OCI-LY3 (cell line): Measurements from ENCODE around the gene RNU1-2.
"Not testable (repeated sequence)": the region's sequence is repeated elsewhere in the genome, so short reads cannot be mapped to it uniquely, and the experiment has no call there.

ENCODE experiments used
- CTCF ChIP-seq: fragments of 200-600, 300-600 bp; sonication (generic); IDR thresholded peaks from 2 replicates; pipeline ENCODE4 v1.5.1; 2014; ENCODE audit warnings: antibody characterized with exemption, low read length, low read depth
- EZH2phosphoT487 ChIP-seq: fragments of 200-600 bp; shearing (Covaris generic); IDR thresholded peaks from 2 replicates; pipeline ENCODE4 v1.6.1; 2018; ENCODE audit warnings: antibody characterized with exemption, mixed run types, low read depth

GRCh38 chr1:16893796-16894195 is 2.0 kb upstream of the RNU1-2 start:
- TF ChIP-seq CTCF, EZH2phosphoT487: not testable (repeated sequence)
